Measurements from ENCODE around the gene ASPRV1.
"Not testable (repeated sequence)": the region's sequence is repeated elsewhere in the genome, so short reads cannot be mapped to it uniquely, and the experiment has no call there.

The ASPRV1 gene

GRCh38 chr2:69955029-69955428 lies 6.4 kb downstream of the ASPRV1 start:
- H3K9me3 ChIP-seq (ENCODE audit: control insufficient read depth, insufficient read depth, low read length) = no peaks in the 10 kb centered on the region
- no peaks in the 10 kb centered on the region for H3K27me3 ChIP-seq (ENCODE audit: control insufficient read depth, insufficient read depth, low read length)
- no peak overlapping the region for H3K4me3 ChIP-seq (ENCODE audit: low read depth, low read length)
- H3K36me3 ChIP-seq (ENCODE audit: control insufficient read depth, insufficient read depth, low read length) = no peaks in the 10 kb centered on the region
- no peak overlapping the region for H3K9ac ChIP-seq (ENCODE audit: low read depth, low read length)
- no peaks in the 10 kb centered on the region for H3K4me1 ChIP-seq (ENCODE audit: control insufficient read depth, insufficient read depth, low read length)

GRCh38 chr2:69954084-69954483 lies 7.3 kb downstream of the ASPRV1 start:
- no peak overlapping the region for H3K4me3 ChIP-seq (ENCODE audit: low read depth, low read length)
- H3K9ac ChIP-seq (ENCODE audit: low read depth, low read length) = no peak overlapping the region
- H3K9me3 ChIP-seq (ENCODE audit: control insufficient read depth, insufficient read depth, low read length) = no peaks in the 10 kb centered on the region
- no peaks in the 10 kb centered on the region for H3K27me3 ChIP-seq (ENCODE audit: control insufficient read depth, insufficient read depth, low read length)
- no peaks in the 10 kb centered on the region for H3K36me3 ChIP-seq (ENCODE audit: control insufficient read depth, insufficient read depth, low read length)
- no peaks in the 10 kb centered on the region for H3K4me1 ChIP-seq (ENCODE audit: control insufficient read depth, insufficient read depth, low read length)

- Histone ChIP-seq H3K36me3 (ENCODE audit: control insufficient read depth, insufficient read depth, low read length) (no peaks in the 10 kb centered on the region), H3K27me3 (ENCODE audit: control insufficient read depth, insufficient read depth, low read length) (no peaks in the 10 kb centered on the region)
These were observed 8.9 kb downstream of the ASPRV1 start for GRCh38 chr2:69952336-69953115.

GRCh38 chr2:69950671-69951070 lies 10.8 kb downstream of the ASPRV1 start:
- H3K9me3 ChIP-seq (ENCODE audit: control insufficient read depth, insufficient read depth, low read length); H3K27me3 ChIP-seq (ENCODE audit: control insufficient read depth, insufficient read depth, low read length); H3K4me1 ChIP-seq (ENCODE audit: control insufficient read depth, insufficient read depth, low read length); H3K9ac ChIP-seq (ENCODE audit: low read depth, low read length); H3K36me3 ChIP-seq (ENCODE audit: control insufficient read depth, insufficient read depth, low read length); H3K4me3 ChIP-seq (ENCODE audit: low read depth, low read length): not testable (repeated sequence)

More at GRCh38 chr2:69952336-69953115, 8.9 kb downstream of the ASPRV1 start:
- Histone ChIP-seq H3K9ac (ENCODE audit: low read depth, low read length) (no peak overlapping the region), H3K4me3 (ENCODE audit: low read depth, low read length) (no peak overlapping the region), H3K9me3 (ENCODE audit: control insufficient read depth, insufficient read depth, low read length) (no peaks in the 10 kb centered on the region), H3K4me1 (ENCODE audit: control insufficient read depth, insufficient read depth, low read length) (no peaks in the 10 kb centered on the region)

GRCh38 chr2:69950241-69950640 lies 11.2 kb downstream of the ASPRV1 start:
- Histone ChIP-seq H3K4me1 (ENCODE audit: control insufficient read depth, insufficient read depth, low read length) (no peaks in the 10 kb centered on the region), H3K9me3 (ENCODE audit: control insufficient read depth, insufficient read depth, low read length) (no peaks in the 10 kb centered on the region)

GRCh38 chr2:69948963-69949645 lies 12.3 kb downstream of the ASPRV1 start:
- H3K36me3 ChIP-seq (ENCODE audit: control insufficient read depth, insufficient read depth, low read length) = no peaks in the 10 kb centered on the region
- no peaks in the 10 kb centered on the region for H3K9me3 ChIP-seq (ENCODE audit: control insufficient read depth, insufficient read depth, low read length)
- H3K4me3 ChIP-seq (ENCODE audit: low read depth, low read length) = no peak overlapping the region
- no peaks in the 10 kb centered on the region for H3K4me1 ChIP-seq (ENCODE audit: control insufficient read depth, insufficient read depth, low read length)
- H3K9ac ChIP-seq (ENCODE audit: low read depth, low read length) = no peak overlapping the region
- H3K27me3 ChIP-seq (ENCODE audit: control insufficient read depth, insufficient read depth, low read length) = no peaks in the 10 kb centered on the region

More at GRCh38 chr2:69950241-69950640, 11.2 kb downstream of the ASPRV1 start:
- Histone ChIP-seq H3K36me3 (ENCODE audit: control insufficient read depth, insufficient read depth, low read length) (no peaks in the 10 kb centered on the region), H3K4me3 (ENCODE audit: low read depth, low read length) (no peak overlapping the region), H3K27me3 (ENCODE audit: control insufficient read depth, insufficient read depth, low read length) (no peaks in the 10 kb centered on the region), H3K9ac (ENCODE audit: low read depth, low read length) (no peak overlapping the region)

GRCh38 chr2:69948032-69948962 lies 13.1 kb downstream of the ASPRV1 start:
- Histone ChIP-seq H3K4me3 (ENCODE audit: low read depth, low read length) (no peak overlapping the region), H3K9me3 (ENCODE audit: control insufficient read depth, insufficient read depth, low read length) (no peaks in the 10 kb centered on the region), H3K9ac (ENCODE audit: low read depth, low read length) (no peak overlapping the region), H3K36me3 (ENCODE audit: control insufficient read depth, insufficient read depth, low read length) (no peaks in the 10 kb centered on the region), H3K4me1 (ENCODE audit: control insufficient read depth, insufficient read depth, low read length) (no peaks in the 10 kb centered on the region), H3K27me3 (ENCODE audit: control insufficient read depth, insufficient read depth, low read length) (no peaks in the 10 kb centered on the region)

GRCh38 chr2:69947325-69947931 lies 14.0 kb downstream of the ASPRV1 start:
- Histone ChIP-seq H3K36me3 (ENCODE audit: control insufficient read depth, insufficient read depth, low read length) (no peaks in the 10 kb centered on the region), H3K27me3 (ENCODE audit: control insufficient read depth, insufficient read depth, low read length) (no peaks in the 10 kb centered on the region), H3K4me3 (ENCODE audit: low read depth, low read length) (no peak overlapping the region), H3K9me3 (ENCODE audit: control insufficient read depth, insufficient read depth, low read length) (no peaks in the 10 kb centered on the region), H3K4me1 (ENCODE audit: control insufficient read depth, insufficient read depth, low read length) (no peaks in the 10 kb centered on the region), H3K9ac (ENCODE audit: low read depth, low read length) (peak overlapping the region; percentile 29)

GRCh38 chr2:69946351-69947324 lies 14.8 kb downstream of the ASPRV1 start:
- H3K4me3 ChIP-seq (ENCODE audit: low read depth, low read length) = no peak overlapping the region
- no peaks in the 10 kb centered on the region for H3K36me3 ChIP-seq (ENCODE audit: control insufficient read depth, insufficient read depth, low read length)
- no peaks in the 10 kb centered on the region for H3K27me3 ChIP-seq (ENCODE audit: control insufficient read depth, insufficient read depth, low read length)
- no peaks in the 10 kb centered on the region for H3K4me1 ChIP-seq (ENCODE audit: control insufficient read depth, insufficient read depth, low read length)
- H3K9ac ChIP-seq (ENCODE audit: low read depth, low read length) = no peak overlapping the region
- no peaks in the 10 kb centered on the region for H3K9me3 ChIP-seq (ENCODE audit: control insufficient read depth, insufficient read depth, low read length)

- H3K9ac ChIP-seq (ENCODE audit: low read depth, low read length) = no peak overlapping the region
- H3K9me3 ChIP-seq (ENCODE audit: control insufficient read depth, insufficient read depth, low read length) = no peaks in the 10 kb centered on the region
- no peaks in the 10 kb centered on the region for H3K4me1 ChIP-seq (ENCODE audit: control insufficient read depth, insufficient read depth, low read length)
- no peak overlapping the region for H3K4me3 ChIP-seq (ENCODE audit: low read depth, low read length)
- no peaks in the 10 kb centered on the region for H3K36me3 ChIP-seq (ENCODE audit: control insufficient read depth, insufficient read depth, low read length)
- H3K27me3 ChIP-seq (ENCODE audit: control insufficient read depth, insufficient read depth, low read length) = no peaks in the 10 kb centered on the region
These were observed 15.5 kb downstream of the ASPRV1 start for GRCh38 chr2:69945941-69946340.
